ENCODE measurements around the gene KHSRP. TPM values are rescaled to one million over a fixed set of nuclear protein-coding genes. Genes with fewer than 3 reads are reported as not detected.

KHSRP gene
- total and polyA plus RNA-seq, 2 of the 4 experiments (the other 2 are of a cell fraction), result 31.9 to 93.7 TPM

DNA sequence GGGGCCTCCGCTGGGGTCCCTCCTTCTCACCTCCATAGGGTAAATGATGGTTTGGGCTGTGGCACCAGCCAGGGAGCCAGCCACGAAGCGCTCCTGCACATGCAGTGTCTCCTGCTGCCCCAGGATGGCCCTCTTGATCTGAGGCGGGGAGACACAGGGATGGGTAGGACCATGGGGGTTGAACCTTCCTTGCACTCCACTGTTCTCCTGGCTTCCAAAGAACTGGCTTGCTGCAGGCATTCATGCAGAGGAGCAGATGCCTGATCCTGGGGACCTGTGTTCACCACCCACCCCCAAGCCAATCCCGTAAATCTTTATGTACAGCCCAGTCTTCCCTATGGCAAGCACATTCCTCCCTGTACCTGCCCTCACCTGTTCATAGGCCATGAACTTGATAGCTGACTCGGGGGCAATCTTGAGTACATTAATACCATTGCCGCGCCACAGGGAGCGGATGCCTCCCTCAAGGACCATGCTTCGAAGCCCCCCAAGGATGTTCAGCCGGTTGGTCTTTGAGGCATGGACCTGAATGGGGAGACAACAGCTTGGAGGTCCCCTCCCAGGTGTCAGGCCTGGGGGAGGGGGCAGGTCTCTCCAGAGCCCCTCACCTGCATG is 29.4 kb upstream of the KHSRP start:
- H3K9ac ChIP-seq (ENCODE audit: low read depth, low read length), result no peak overlapping the region
- H3K27ac ChIP-seq (ENCODE audit: insufficient read depth, low read length), result no peak overlapping the region
- no peak overlapping the region for H2AK5ac ChIP-seq (ENCODE audit: low read depth, low read length)
- BruUV-seq (replicated peaks), result no TSS peak
- H2AFZ ChIP-seq (replicated peaks; ENCODE audit: low read length, poor library complexity), result no peak overlapping the region
- H3K9me3 ChIP-seq (ENCODE audit: control insufficient read depth, insufficient read depth, low read length), result peaks cover 10% of the 10 kb centered on the region; the same call in 1 of the 2 replicates
- ChIA-PET CTCF (no interaction called here), POLR2A (ENCODE audit: unreplicated experiment) (interaction anchor here (0.6 to 1.1 kb wide), 2 partner anchors 9 to 21 kb away, joined by 3 to 7 read pairs; no protein-coding TSS in a partner anchor)
- H2AK9ac ChIP-seq (replicated peaks; ENCODE audit: low read depth, low read length, poor library complexity), result no peak overlapping the region
- 80% methylated on average over 4 of the region's 11 CpGs; no CpG with 5 or more reads in 1 of the 2 experiments for WGBS, 2 experiments (ENCODE audit: extremely low coverage in 2 of 2, insufficient read length in 1 of 2)
- no peak overlapping the region for H3K14ac ChIP-seq (replicated peaks; ENCODE audit: low read depth, low read length)
- ATAC-seq (ENCODE audit: low read depth) (no peak), DNase-seq (no peak)
- no peak overlapping the region for H2BK20ac ChIP-seq (ENCODE audit: low read depth, low read length)
- no peak overlapping the region for H2BK120ac ChIP-seq (ENCODE audit: low read depth, low read length)
- H4K20me1 ChIP-seq (ENCODE audit: insufficient read depth, low read length), result no peaks in the 10 kb centered on the region
- no peak overlapping the region for H3K4ac ChIP-seq (ENCODE audit: low read depth, low read length)
- no peak overlapping the region for H4K5ac ChIP-seq (ENCODE audit: low read depth, low read length)
- no peak overlapping the region for H3K4me2 ChIP-seq (ENCODE audit: low read depth, low read length)
- in situ Hi-C loops (cut with MboI; ENCODE audit: low sequenced_read_pairs) (no loop called here), dilution Hi-C loops (cut with HindIII; ENCODE audit: low sequenced_read_pairs, unreplicated experiment) (no loop called here), intact Hi-C loops (cut with micrococcal nuclease) (loop anchor here (10.0 kb wide), 1 partner anchor 659 kb away; the partner anchor contains the start of gene DUS3L)
- TF ChIP-seq RCOR1 (IDR thresholded peaks at IDR 0.05; ENCODE audit: insufficient replicate concordance, low read length) (no peak), MAFK (IDR thresholded peaks at IDR 0.05; ENCODE audit: low read depth, low read length) (no peak), MAZ (IDR thresholded peaks at IDR 0.05; ENCODE audit: borderline replicate concordance, low read depth, low read length) (no peak), CHD1 (IDR thresholded peaks at IDR 0.05; ENCODE audit: low read depth, low read length) (no peak), FOS (IDR thresholded peaks at IDR 0.05; ENCODE audit: low read depth, low read length) (no peak), BHLHE40 (IDR thresholded peaks at IDR 0.05; ENCODE audit: low read depth, low read length) (no peak), NFE2L2 (IDR thresholded peaks at IDR 0.05; ENCODE audit: low read depth, low read length) (no peak), CEBPB (IDR thresholded peaks at IDR 0.05; ENCODE audit: low read depth, low read length) (no peak)
- TF ChIP-seq, protein P1, sequence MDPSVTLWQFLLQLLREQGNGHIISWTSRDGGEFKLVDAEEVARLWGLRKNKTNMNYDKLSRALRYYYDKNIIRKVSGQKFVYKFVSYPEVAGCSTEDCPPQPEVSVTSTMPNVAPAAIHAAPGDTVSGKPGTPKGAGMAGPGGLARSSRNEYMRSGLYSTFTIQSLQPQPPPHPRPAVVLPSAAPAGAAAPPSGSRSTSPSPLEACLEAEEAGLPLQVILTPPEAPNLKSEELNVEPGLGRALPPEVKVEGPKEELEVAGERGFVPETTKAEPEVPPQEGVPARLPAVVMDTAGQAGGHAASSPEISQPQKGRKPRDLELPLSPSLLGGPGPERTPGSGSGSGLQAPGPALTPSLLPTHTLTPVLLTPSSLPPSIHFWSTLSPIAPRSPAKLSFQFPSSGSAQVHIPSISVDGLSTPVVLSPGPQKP (IDR thresholded peaks at IDR 0.05; ENCODE audit: borderline replicate concordance, low read depth, low read length), result no peak
- TF ChIP-seq, protein P2, sequence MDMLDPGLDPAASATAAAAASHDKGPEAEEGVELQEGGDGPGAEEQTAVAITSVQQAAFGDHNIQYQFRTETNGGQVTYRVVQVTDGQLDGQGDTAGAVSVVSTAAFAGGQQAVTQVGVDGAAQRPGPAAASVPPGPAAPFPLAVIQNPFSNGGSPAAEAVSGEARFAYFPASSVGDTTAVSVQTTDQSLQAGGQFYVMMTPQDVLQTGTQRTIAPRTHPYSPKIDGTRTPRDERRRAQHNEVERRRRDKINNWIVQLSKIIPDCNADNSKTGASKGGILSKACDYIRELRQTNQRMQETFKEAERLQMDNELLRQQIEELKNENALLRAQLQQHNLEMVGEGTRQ (IDR thresholded peaks at IDR 0.05; ENCODE audit: low read depth, low read length), result no peak
- H3K36me3 ChIP-seq (ENCODE audit: control insufficient read depth, insufficient read depth, low read length), result peaks cover 16% of the 10 kb centered on the region
- H3K56ac ChIP-seq (ENCODE audit: extremely low read depth, insufficient read depth, low read length), result no peak overlapping the region
- no peak overlapping the region for H2BK15ac ChIP-seq (ENCODE audit: low read depth, low read length)
- no peak overlapping the region for H4K8ac ChIP-seq (ENCODE audit: low read depth in 2 of 2, low read length in 2 of 2)
- no peak overlapping the region for H4K91ac ChIP-seq (ENCODE audit: insufficient read depth, low read depth, low read length)
- H3K4me3 ChIP-seq (ENCODE audit: insufficient read depth, low read depth, low read length), result no peak overlapping the region
- H3K79me1 ChIP-seq (ENCODE audit: low read depth in 1 of 2, low read length in 2 of 2), result peaks cover 0 to 3% of the 10 kb centered on the region in 2 experiments; a peak in 1 of 4 replicates
- no peak overlapping the region for H3K23ac ChIP-seq (ENCODE audit: low read depth, low read length)
- H3K27me3 ChIP-seq (ENCODE audit: control insufficient read depth, insufficient read depth, low read length), result no peaks in the 10 kb centered on the region
- peaks cover 3% of the 10 kb centered on the region; the same call in 1 of the 2 replicates for H3K4me1 ChIP-seq (ENCODE audit: control insufficient read depth, insufficient read depth, low read length)
- no peak overlapping the region for H3K18ac ChIP-seq (ENCODE audit: low read depth, low read length)
- no peaks in the 10 kb centered on the region for H3K9me1 ChIP-seq (ENCODE audit: insufficient read depth, low read length)
- H2BK5ac ChIP-seq (ENCODE audit: low read depth, low read length, poor library complexity, severe bottlenecking), result no peak overlapping the region

All from IMR-90 (cell line).